ENCODE results near the gene ATP4B.

The ATP4B gene

DNA sequence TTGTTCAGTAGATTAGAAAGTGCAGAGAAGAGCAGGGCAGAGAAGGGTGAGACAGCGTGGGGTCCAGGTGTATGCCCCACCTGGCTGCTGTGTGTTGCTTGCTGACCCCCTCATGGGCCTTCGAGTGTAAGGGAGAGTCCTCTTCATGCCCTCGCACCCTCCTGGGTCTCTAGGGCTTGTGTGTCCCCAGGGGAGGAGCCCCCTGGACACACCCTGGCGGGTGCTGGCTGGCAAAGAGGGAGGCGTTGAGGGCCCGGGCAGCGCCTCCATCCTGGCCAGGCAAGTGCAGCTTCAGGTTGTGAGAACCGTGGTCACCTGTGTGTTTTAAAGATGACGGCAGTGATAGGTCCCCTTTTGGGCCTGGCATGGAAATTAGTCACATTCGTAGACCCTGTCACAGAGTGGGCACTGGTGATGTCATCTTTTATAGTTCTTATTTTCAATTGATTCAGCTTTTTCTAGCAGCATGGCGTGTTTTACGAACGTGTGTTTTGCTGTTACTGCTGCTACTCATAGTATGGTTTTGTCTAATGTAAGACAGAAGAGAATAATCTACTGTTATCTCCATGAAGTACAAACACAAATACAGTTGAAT lies 54.8 kb downstream of the ATP4B start:
- Histone ChIP-seq H3K4me2 (ENCODE audit: low read length, poor library complexity, severe bottlenecking) (no peak overlapping the region), H3K27ac (ENCODE audit: low read length, poor library complexity, severe bottlenecking) (no peak overlapping the region), H4K91ac (ENCODE audit: low read length) (no peak overlapping the region), H3K27me3 (ENCODE audit: control insufficient read depth in 1 of 2, insufficient read depth in 1 of 2, low read length in 2 of 2) (no peaks in the 10 kb centered on the region), H3K14ac (ENCODE audit: low read length in 2 of 2) (no peak overlapping the region), H2BK5ac (ENCODE audit: low read depth, low read length, poor library complexity, severe bottlenecking) (no peak overlapping the region), H3K4me3 (ENCODE audit: insufficient read depth in 1 of 2, low read depth in 1 of 2, low read length in 2 of 2) (no peak overlapping the region), H3K4ac (ENCODE audit: low read depth in 1 of 2, low read length in 2 of 2) (no peak overlapping the region), H2AK5ac (ENCODE audit: low read length, severe bottlenecking) (no peak overlapping the region), H3K4me1 (ENCODE audit: control insufficient read depth, insufficient read depth, low read depth, low read length) (peaks cover 10% of the 10 kb centered on the region), H4K8ac (ENCODE audit: low read length) (no peak overlapping the region), H2BK120ac (ENCODE audit: low read depth, low read length) (no peak overlapping the region), H3K36me3 (ENCODE audit: control insufficient read depth in 1 of 2, insufficient read depth in 2 of 2, low read depth in 1 of 2, low read length in 2 of 2) (peaks cover 47 to 69% of the 10 kb centered on the region in 2 experiments), H3K79me1 (replicated peaks; ENCODE audit: low read length, poor library complexity, severe bottlenecking) (peaks cover 46% of the 10 kb centered on the region), H2BK12ac (ENCODE audit: low read length in 2 of 2) (no peak overlapping the region), H3K9ac (ENCODE audit: low read length) (no peak overlapping the region), H3K9me3 (ENCODE audit: control insufficient read depth, low read length) (no peaks in the 10 kb centered on the region), H3K23ac (ENCODE audit: low read length in 2 of 2) (no peak overlapping the region), H2BK15ac (ENCODE audit: low read depth, poor library complexity, severe bottlenecking) (no peak overlapping the region), H2AFZ (ENCODE audit: low read depth, low read length) (no peak overlapping the region), H3K18ac (ENCODE audit: low read depth in 1 of 2, low read length in 2 of 2) (no peak overlapping the region)
- DNase-seq, result no peak
- 97% methylated on average over 10 of the region's 13 CpGs for WGBS

DNA sequence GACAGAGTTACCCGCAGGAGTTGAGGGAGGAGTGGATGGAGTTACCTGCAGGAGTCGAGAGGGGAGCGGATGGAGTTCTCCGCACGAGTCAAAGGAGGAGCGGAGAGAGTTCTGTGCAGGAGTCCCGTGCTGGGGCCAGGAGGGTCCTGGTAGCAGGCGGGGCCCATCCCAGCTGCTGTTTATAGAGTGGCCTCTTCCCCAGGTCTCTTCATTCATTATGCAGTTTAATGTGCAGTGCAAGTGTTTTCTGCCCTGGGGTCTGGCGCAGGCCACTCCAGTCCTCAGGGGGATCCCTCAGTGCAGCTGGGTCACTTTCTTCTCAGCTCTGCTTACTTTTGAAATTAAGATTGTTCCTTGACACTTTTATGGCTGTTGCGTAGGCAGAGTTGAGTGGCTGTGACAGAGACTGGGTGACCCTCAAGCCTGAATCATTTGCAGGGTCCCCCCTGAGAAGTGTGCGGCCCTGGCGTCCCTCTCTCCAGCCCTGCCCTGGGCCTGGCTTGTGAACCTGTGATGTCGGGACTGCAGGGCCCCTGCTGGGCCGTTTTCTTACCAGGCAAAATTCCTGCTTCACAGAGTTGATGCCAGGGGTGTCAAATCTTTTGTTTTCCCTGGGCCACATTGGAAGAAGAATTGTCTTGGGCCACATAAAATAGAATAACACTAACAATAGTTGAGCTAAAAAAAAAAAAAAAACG lies 55.6 kb downstream of the ATP4B start:
- Histone ChIP-seq H4K8ac (ENCODE audit: low read length) (no peak overlapping the region), H3K27ac (ENCODE audit: low read length, poor library complexity, severe bottlenecking) (no peak overlapping the region), H3K23ac (ENCODE audit: low read length in 2 of 2) (no peak overlapping the region), H2BK5ac (ENCODE audit: low read depth, low read length, poor library complexity, severe bottlenecking) (no peak overlapping the region), H2BK12ac (ENCODE audit: low read length in 2 of 2) (no peak overlapping the region), H3K79me1 (replicated peaks; ENCODE audit: low read length, poor library complexity, severe bottlenecking) (peaks cover 47% of the 10 kb centered on the region), H2AFZ (ENCODE audit: low read depth, low read length) (no peak overlapping the region), H4K91ac (ENCODE audit: low read length) (no peak overlapping the region), H2BK120ac (ENCODE audit: low read depth, low read length) (no peak overlapping the region), H3K14ac (ENCODE audit: low read length in 2 of 2) (no peak overlapping the region), H2AK5ac (ENCODE audit: low read length, severe bottlenecking) (no peak overlapping the region), H3K4me2 (ENCODE audit: low read length, poor library complexity, severe bottlenecking) (no peak overlapping the region), H3K4me3 (ENCODE audit: insufficient read depth in 1 of 2, low read depth in 1 of 2, low read length in 2 of 2) (no peak overlapping the region), H3K18ac (ENCODE audit: low read depth in 1 of 2, low read length in 2 of 2) (no peak overlapping the region), H2BK15ac (ENCODE audit: low read depth, poor library complexity, severe bottlenecking) (no peak overlapping the region), H3K4me1 (ENCODE audit: control insufficient read depth, insufficient read depth, low read depth, low read length) (peaks cover 2% of the 10 kb centered on the region), H3K9me3 (ENCODE audit: control insufficient read depth, low read length) (no peaks in the 10 kb centered on the region), H3K36me3 (ENCODE audit: control insufficient read depth in 1 of 2, insufficient read depth in 2 of 2, low read depth in 1 of 2, low read length in 2 of 2) (peaks cover 55 to 69% of the 10 kb centered on the region in 2 experiments), H3K4ac (ENCODE audit: low read depth in 1 of 2, low read length in 2 of 2) (no peak overlapping the region), H3K27me3 (ENCODE audit: control insufficient read depth in 1 of 2, insufficient read depth in 1 of 2, low read length in 2 of 2) (no peaks in the 10 kb centered on the region), H3K9ac (ENCODE audit: low read length) (no peak overlapping the region)
- no peak for DNase-seq
- WGBS, result 71% methylated on average over 15 of the region's 15 CpGs

GRCh38 chr13:113601166-113602070 lies 56.6 kb downstream of the ATP4B start:
- WGBS, result 98% methylated on average over 28 of the region's 28 CpGs
- no peak overlapping the region for H3K23ac ChIP-seq (ENCODE audit: low read length in 2 of 2)
- H3K4me2 ChIP-seq (ENCODE audit: low read length, poor library complexity, severe bottlenecking), result no peak overlapping the region
- H3K9me3 ChIP-seq (ENCODE audit: control insufficient read depth, low read length), result no peaks in the 10 kb centered on the region
- H2BK5ac ChIP-seq (ENCODE audit: low read depth, low read length, poor library complexity, severe bottlenecking), result no peak overlapping the region
- H3K79me1 ChIP-seq (replicated peaks; ENCODE audit: low read length, poor library complexity, severe bottlenecking), result peaks cover 50% of the 10 kb centered on the region
- H3K4me1 ChIP-seq (ENCODE audit: control insufficient read depth, insufficient read depth, low read depth, low read length), result peaks cover 2% of the 10 kb centered on the region
- H4K8ac ChIP-seq (ENCODE audit: low read length), result no peak overlapping the region
- no peak overlapping the region for H2AFZ ChIP-seq (ENCODE audit: low read depth, low read length)
- peaks cover 56 to 69% of the 10 kb centered on the region in 2 experiments for H3K36me3 ChIP-seq (ENCODE audit: control insufficient read depth in 1 of 2, insufficient read depth in 2 of 2, low read depth in 1 of 2, low read length in 2 of 2)
- H3K4ac ChIP-seq (ENCODE audit: low read depth in 1 of 2, low read length in 2 of 2), result no peak overlapping the region
- H2BK120ac ChIP-seq (ENCODE audit: low read depth, low read length), result no peak overlapping the region
- DNase-seq, result no peak
- H4K91ac ChIP-seq (ENCODE audit: low read length), result no peak overlapping the region
- H3K27ac ChIP-seq (ENCODE audit: low read length, poor library complexity, severe bottlenecking), result no peak overlapping the region
- H3K4me3 ChIP-seq (ENCODE audit: insufficient read depth in 1 of 2, low read depth in 1 of 2, low read length in 2 of 2), result no peak overlapping the region
- H2AK5ac ChIP-seq (ENCODE audit: low read length, severe bottlenecking), result no peak overlapping the region
- H2BK15ac ChIP-seq (ENCODE audit: low read depth, poor library complexity, severe bottlenecking), result no peak overlapping the region
- H2BK12ac ChIP-seq (ENCODE audit: low read length in 2 of 2), result no peak overlapping the region
- H3K14ac ChIP-seq (ENCODE audit: low read length in 2 of 2), result no peak overlapping the region
- no peaks in the 10 kb centered on the region for H3K27me3 ChIP-seq (ENCODE audit: control insufficient read depth in 1 of 2, insufficient read depth in 1 of 2, low read length in 2 of 2)
- H3K9ac ChIP-seq (ENCODE audit: low read length), result no peak overlapping the region
- H3K18ac ChIP-seq (ENCODE audit: low read depth in 1 of 2, low read length in 2 of 2), result no peak overlapping the region

GRCh38 chr13:113599391-113599790 lies 58.6 kb downstream of the ATP4B start:
- Histone ChIP-seq H3K4me3 (ENCODE audit: insufficient read depth in 1 of 2, low read depth in 1 of 2, low read length in 2 of 2) (no peak overlapping the region), H3K36me3 (ENCODE audit: control insufficient read depth in 1 of 2, insufficient read depth in 2 of 2, low read depth in 1 of 2, low read length in 2 of 2) (peaks cover 50 to 62% of the 10 kb centered on the region in 2 experiments), H4K91ac (ENCODE audit: low read length) (no peak overlapping the region), H4K8ac (ENCODE audit: low read length) (no peak overlapping the region), H2AK5ac (ENCODE audit: low read length, severe bottlenecking) (no peak overlapping the region), H3K23ac (ENCODE audit: low read length in 2 of 2) (no peak overlapping the region), H3K18ac (ENCODE audit: low read depth in 1 of 2, low read length in 2 of 2) (no peak overlapping the region), H3K79me1 (replicated peaks; ENCODE audit: low read length, poor library complexity, severe bottlenecking) (peaks cover 44% of the 10 kb centered on the region), H3K4me1 (ENCODE audit: control insufficient read depth, insufficient read depth, low read depth, low read length) (no peaks in the 10 kb centered on the region), H3K27ac (ENCODE audit: low read length, poor library complexity, severe bottlenecking) (no peak overlapping the region), H3K9me3 (ENCODE audit: control insufficient read depth, low read length) (no peaks in the 10 kb centered on the region), H3K14ac (ENCODE audit: low read length in 2 of 2) (no peak overlapping the region), H3K4ac (ENCODE audit: low read depth in 1 of 2, low read length in 2 of 2) (no peak overlapping the region), H2AFZ (ENCODE audit: low read depth, low read length) (no peak overlapping the region), H2BK5ac (ENCODE audit: low read depth, low read length, poor library complexity, severe bottlenecking) (no peak overlapping the region), H2BK12ac (ENCODE audit: low read length in 2 of 2) (no peak overlapping the region), H2BK120ac (ENCODE audit: low read depth, low read length) (no peak overlapping the region), H2BK15ac (ENCODE audit: low read depth, poor library complexity, severe bottlenecking) (no peak overlapping the region), H3K9ac (ENCODE audit: low read length) (no peak overlapping the region), H3K4me2 (ENCODE audit: low read length, poor library complexity, severe bottlenecking) (no peak overlapping the region), H3K27me3 (ENCODE audit: control insufficient read depth in 1 of 2, insufficient read depth in 1 of 2, low read length in 2 of 2) (no peaks in the 10 kb centered on the region)
- WGBS, result 97% methylated on average over 12 of the region's 12 CpGs
- DNase-seq, result no peak

Data from mesenchymal stem cell (in vitro differentiated cells and primary cell).